ENCODE measurements around the gene CYP26B1. TPM values are rescaled to one million over a fixed set of nuclear protein-coding genes. Genes with fewer than 3 reads are reported as not detected.

Gene CYP26B1
- total and polyA plus RNA-seq, 4 donors = 0.47 to 1.8 (median 0.65) TPM

DNA sequence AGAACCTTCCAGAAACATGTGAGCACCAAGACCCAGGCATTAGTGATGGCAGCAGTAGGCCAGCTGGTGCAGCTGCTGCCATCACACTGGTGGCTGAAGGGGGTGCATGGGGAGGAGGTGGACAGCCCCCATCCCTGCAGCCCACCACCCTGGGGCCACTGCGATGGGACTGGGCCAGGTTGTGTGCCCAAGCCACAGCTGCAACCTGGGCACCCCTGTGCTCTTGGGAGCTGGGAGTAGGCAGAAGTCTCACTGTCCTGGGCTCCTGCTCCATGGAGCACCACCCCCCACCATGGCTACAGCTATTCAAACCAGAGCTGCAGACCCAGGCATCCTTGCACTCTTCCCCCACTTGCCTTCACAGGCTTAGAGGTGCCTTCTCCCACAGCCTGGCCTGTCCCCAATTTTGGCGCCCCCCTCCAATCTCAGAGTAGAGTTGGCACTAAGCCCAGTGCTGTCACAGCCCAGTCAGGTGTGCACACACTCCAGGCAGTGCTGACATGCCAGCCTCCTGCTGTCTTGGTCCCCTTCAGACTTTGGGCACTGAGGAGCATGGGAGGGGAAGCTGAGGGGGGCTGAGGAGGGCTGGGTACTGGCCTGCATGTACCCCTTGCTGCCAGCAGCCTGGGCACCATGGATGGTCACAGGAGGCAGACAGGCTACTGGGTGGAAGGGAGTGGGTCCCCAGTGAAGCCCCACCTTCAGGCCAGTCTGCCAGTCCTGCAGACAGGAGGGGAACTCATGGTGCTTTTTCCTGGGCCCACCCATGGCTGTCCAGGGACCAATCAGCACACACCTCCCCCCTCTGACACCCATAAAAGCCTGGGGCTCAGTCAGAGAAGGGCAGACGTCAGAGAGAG lies 67.1 kb downstream of the CYP26B1 start:
- Histone ChIP-seq H3K9ac (ENCODE audit: low read depth in 1 of 2, low read length in 2 of 2) (no peak overlapping the region), H3K9me3 (ENCODE audit: control insufficient read depth in 4 of 4, low read length in 3 of 4) (peaks cover 0 to 19% (median under 1%) of the 10 kb centered on the region in 4 donors), H3K4me1 (ENCODE audit: control insufficient read depth in 4 of 4, insufficient read depth in 4 of 4, low read length in 3 of 4) (peaks cover 4 to 15% (median 6%) of the 10 kb centered on the region in 4 donors), H3K36me3 (ENCODE audit: control insufficient read depth in 4 of 4, insufficient read depth in 3 of 4, low read depth in 1 of 4, low read length in 3 of 4) (no peaks in the 10 kb centered on the region), H3K4me3 (ENCODE audit: low read depth in 1 of 3, low read length in 3 of 3) (no peak overlapping the region), H3K27me3 (ENCODE audit: control insufficient read depth in 4 of 4, insufficient read depth in 4 of 4, low read length in 3 of 4) (peaks cover 0 to 9% (median 0%) of the 10 kb centered on the region in 4 donors), H3K27ac (ENCODE audit: low read depth in 1 of 2, low read length in 2 of 2) (no peak overlapping the region)
- no peak for DNase-seq (ENCODE audit: low spot score)
- TF ChIP-seq YY1 (IDR thresholded peaks at IDR 0.05) = no peak
- TF ChIP-seq NR2F2 (IDR thresholded peaks at IDR 0.05) = no peak
- TF ChIP-seq HNF4G (IDR thresholded peaks at IDR 0.05) = no peak
- TF ChIP-seq, protein P1, sequence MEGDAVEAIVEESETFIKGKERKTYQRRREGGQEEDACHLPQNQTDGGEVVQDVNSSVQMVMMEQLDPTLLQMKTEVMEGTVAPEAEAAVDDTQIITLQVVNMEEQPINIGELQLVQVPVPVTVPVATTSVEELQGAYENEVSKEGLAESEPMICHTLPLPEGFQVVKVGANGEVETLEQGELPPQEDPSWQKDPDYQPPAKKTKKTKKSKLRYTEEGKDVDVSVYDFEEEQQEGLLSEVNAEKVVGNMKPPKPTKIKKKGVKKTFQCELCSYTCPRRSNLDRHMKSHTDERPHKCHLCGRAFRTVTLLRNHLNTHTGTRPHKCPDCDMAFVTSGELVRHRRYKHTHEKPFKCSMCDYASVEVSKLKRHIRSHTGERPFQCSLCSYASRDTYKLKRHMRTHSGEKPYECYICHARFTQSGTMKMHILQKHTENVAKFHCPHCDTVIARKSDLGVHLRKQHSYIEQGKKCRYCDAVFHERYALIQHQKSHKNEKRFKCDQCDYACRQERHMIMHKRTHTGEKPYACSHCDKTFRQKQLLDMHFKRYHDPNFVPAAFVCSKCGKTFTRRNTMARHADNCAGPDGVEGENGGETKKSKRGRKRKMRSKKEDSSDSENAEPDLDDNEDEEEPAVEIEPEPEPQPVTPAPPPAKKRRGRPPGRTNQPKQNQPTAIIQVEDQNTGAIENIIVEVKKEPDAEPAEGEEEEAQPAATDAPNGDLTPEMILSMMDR (IDR thresholded peaks at IDR 0.05; ENCODE audit: low read depth, low read length, missing input control) = no peak
- TF ChIP-seq JUND (IDR thresholded peaks at IDR 0.05) = no peak
- no peak for TF ChIP-seq FOXA1 (IDR thresholded peaks at IDR 0.05)
- TF ChIP-seq, protein P2, sequence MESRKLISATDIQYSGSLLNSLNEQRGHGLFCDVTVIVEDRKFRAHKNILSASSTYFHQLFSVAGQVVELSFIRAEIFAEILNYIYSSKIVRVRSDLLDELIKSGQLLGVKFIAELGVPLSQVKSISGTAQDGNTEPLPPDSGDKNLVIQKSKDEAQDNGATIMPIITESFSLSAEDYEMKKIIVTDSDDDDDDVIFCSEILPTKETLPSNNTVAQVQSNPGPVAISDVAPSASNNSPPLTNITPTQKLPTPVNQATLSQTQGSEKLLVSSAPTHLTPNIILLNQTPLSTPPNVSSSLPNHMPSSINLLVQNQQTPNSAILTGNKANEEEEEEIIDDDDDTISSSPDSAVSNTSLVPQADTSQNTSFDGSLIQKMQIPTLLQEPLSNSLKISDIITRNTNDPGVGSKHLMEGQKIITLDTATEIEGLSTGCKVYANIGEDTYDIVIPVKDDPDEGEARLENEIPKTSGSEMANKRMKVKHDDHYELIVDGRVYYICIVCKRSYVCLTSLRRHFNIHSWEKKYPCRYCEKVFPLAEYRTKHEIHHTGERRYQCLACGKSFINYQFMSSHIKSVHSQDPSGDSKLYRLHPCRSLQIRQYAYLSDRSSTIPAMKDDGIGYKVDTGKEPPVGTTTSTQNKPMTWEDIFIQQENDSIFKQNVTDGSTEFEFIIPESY (IDR thresholded peaks at IDR 0.05) = no peak
- TF ChIP-seq TAF1 (conservative IDR thresholded peaks at IDR 0.05) = no peak
- no peak for TF ChIP-seq GABPA (IDR thresholded peaks at IDR 0.05 in 1 of 2, conservative IDR thresholded peaks at IDR 0.05 in 1 of 2)
- no peak for TF ChIP-seq EGR1 (IDR thresholded peaks at IDR 0.05; ENCODE audit: low read depth in 2 of 2)
- TF ChIP-seq, protein P3, sequence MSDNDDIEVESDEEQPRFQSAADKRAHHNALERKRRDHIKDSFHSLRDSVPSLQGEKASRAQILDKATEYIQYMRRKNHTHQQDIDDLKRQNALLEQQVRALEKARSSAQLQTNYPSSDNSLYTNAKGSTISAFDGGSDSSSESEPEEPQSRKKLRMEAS (IDR thresholded peaks at IDR 0.05) = no peak
- 87% methylated on average over 3 of the region's 3 CpGs for WGBS

Measured in liver (tissue), 9 donors.